ENCODE measurements around the gene USP10.

DNA sequence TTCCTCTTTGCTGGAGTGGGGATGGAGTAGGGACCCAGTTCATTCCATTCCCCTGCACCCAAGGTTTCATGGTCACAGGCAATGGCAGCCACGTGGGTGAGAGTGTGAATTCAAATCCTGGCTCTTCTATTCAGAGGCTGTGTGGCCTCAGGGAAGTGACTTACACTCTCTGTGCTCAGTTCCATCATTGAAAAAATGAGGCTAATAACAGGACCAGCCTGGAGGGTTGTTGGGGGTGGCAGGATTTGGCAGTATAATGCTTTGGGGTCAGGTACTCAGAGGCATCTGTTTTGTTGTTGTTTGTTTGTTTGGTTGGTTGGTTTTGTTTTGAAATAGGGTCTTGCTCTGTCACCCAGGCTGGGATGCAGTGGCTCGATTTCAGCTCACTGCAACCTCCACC is 117.8 kb downstream of the USP10 start:
- TF ChIP-seq TAF1 (IDR thresholded peaks at IDR 0.05; ENCODE audit: borderline replicate concordance, insufficient read depth, low read length), result no peak
- TF ChIP-seq SIN3A (IDR thresholded peaks at IDR 0.05; ENCODE audit: borderline replicate concordance, insufficient read depth, low read length), result no peak
- TF ChIP-seq, protein P1, sequence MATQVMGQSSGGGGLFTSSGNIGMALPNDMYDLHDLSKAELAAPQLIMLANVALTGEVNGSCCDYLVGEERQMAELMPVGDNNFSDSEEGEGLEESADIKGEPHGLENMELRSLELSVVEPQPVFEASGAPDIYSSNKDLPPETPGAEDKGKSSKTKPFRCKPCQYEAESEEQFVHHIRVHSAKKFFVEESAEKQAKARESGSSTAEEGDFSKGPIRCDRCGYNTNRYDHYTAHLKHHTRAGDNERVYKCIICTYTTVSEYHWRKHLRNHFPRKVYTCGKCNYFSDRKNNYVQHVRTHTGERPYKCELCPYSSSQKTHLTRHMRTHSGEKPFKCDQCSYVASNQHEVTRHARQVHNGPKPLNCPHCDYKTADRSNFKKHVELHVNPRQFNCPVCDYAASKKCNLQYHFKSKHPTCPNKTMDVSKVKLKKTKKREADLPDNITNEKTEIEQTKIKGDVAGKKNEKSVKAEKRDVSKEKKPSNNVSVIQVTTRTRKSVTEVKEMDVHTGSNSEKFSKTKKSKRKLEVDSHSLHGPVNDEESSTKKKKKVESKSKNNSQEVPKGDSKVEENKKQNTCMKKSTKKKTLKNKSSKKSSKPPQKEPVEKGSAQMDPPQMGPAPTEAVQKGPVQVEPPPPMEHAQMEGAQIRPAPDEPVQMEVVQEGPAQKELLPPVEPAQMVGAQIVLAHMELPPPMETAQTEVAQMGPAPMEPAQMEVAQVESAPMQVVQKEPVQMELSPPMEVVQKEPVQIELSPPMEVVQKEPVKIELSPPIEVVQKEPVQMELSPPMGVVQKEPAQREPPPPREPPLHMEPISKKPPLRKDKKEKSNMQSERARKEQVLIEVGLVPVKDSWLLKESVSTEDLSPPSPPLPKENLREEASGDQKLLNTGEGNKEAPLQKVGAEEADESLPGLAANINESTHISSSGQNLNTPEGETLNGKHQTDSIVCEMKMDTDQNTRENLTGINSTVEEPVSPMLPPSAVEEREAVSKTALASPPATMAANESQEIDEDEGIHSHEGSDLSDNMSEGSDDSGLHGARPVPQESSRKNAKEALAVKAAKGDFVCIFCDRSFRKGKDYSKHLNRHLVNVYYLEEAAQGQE (IDR thresholded peaks at IDR 0.05; ENCODE audit: insufficient read depth in 1 of 2, low read depth in 2 of 2, low read length in 2 of 2), result no peak
- TF ChIP-seq POLR2AphosphoS5 (IDR thresholded peaks at IDR 0.05; ENCODE audit: low read depth, low read length), result no peak

All from PFSK-1 (cell line).